Astrocyte (in vitro differentiated cells and primary cell): Measurements from ENCODE around the gene CIT. TPM values are rescaled to one million over a fixed set of nuclear protein-coding genes. Genes with fewer than 3 reads are reported as not detected.

ENCODE experiments used
- DNase-seq: peaks from one replicate; pipeline ENCODE4 v3.0.0-alpha.2; 2010; ENCODE audit warnings: low read depth
- FAIRE-seq: peaks from 2 replicates; lab custom pipeline; 2011; peaks lifted over from hg19 to GRCh38; lab: Jason Lieb, UNC
- H2AFZ ChIP-seq: 2 replicates; pipeline ENCODE4 v1.6.0; 2012; ENCODE audit warnings: low read depth, low read length, inconsistent platforms
- H3K27ac ChIP-seq: 2 replicates; pipeline ENCODE4 v1.5.1; 2011; ENCODE audit warnings: low read depth, low read length, inconsistent platforms
- H3K27me3 ChIP-seq: 2 replicates; pipeline ENCODE4 v1.6.0; 2011; ENCODE audit warnings: low read length, inconsistent platforms; ENCODE audit not compliant: insufficient read depth
- H3K36me3 ChIP-seq: 2 replicates; pipeline ENCODE4 v1.5.1; 2011; ENCODE audit warnings: low read length, inconsistent platforms; ENCODE audit not compliant: insufficient read depth
- H3K4me1 ChIP-seq: 2 replicates; pipeline ENCODE4 v1.5.1; 2011; ENCODE audit warnings: low read length, inconsistent platforms; ENCODE audit not compliant: insufficient read depth
- H3K4me2 ChIP-seq: 2 replicates; pipeline ENCODE4 v1.6.0; 2012; ENCODE audit warnings: low read length, inconsistent platforms
- H3K4me3 ChIP-seq: 2 replicates; pipeline ENCODE4 v1.5.1; 2011; ENCODE audit warnings: low read depth, mild to moderate bottlenecking, low read length, inconsistent platforms; ENCODE audit not compliant: insufficient read depth
- H3K79me2 ChIP-seq: 2 replicates; pipeline ENCODE4 v1.6.0; 2012; ENCODE audit warnings: mild to moderate bottlenecking, low read length, inconsistent platforms; ENCODE audit not compliant: insufficient read depth
- H3K9ac ChIP-seq: 2 replicates; pipeline ENCODE4 v1.6.0; 2012; ENCODE audit warnings: mild to moderate bottlenecking, low read length, inconsistent platforms
- H3K9me3 ChIP-seq: 2 replicates; pipeline ENCODE4 v1.5.1; 2012; ENCODE audit warnings: low read depth, mild to moderate bottlenecking, low read length, inconsistent platforms; ENCODE audit not compliant: insufficient read depth
- H4K20me1 ChIP-seq: 2 replicates; pipeline ENCODE4 v1.6.0; 2012; ENCODE audit warnings: low read length, inconsistent platforms; ENCODE audit not compliant: insufficient read depth
- H3K27ac Mint-ChIP-seq: one replicate; pipeline ENCODE4 v1.8.0; 2021; ENCODE audit warnings: mild to moderate bottlenecking, mixed read lengths; ENCODE audit not compliant: unreplicated experiment
- H3K27me3 Mint-ChIP-seq: one replicate; pipeline ENCODE4 v1.8.0; 2021; ENCODE audit warnings: low read depth, mixed read lengths; ENCODE audit not compliant: unreplicated experiment
- H3K36me3 Mint-ChIP-seq: one replicate; pipeline ENCODE4 v1.8.0; 2021; ENCODE audit warnings: low read depth, mixed read lengths; ENCODE audit not compliant: unreplicated experiment
- H3K4me1 Mint-ChIP-seq: one replicate; pipeline ENCODE4 v1.8.0; 2021; ENCODE audit warnings: low read depth, mixed read lengths; ENCODE audit not compliant: unreplicated experiment
- H3K4me3 Mint-ChIP-seq: one replicate; pipeline ENCODE4 v1.8.0; 2021; ENCODE audit warnings: mild to moderate bottlenecking, moderate library complexity, mixed read lengths; ENCODE audit not compliant: unreplicated experiment
- H3K9me3 Mint-ChIP-seq: one replicate; pipeline ENCODE4 v1.8.0; 2021; ENCODE audit warnings: mild to moderate bottlenecking, mixed read lengths; ENCODE audit not compliant: unreplicated experiment
- CTCF ChIP-seq: IDR thresholded peaks from 2 replicates; pipeline ENCODE4 v1.5.1; 2011; ENCODE audit warnings: low read depth, mild to moderate bottlenecking, inconsistent platforms, low read length, moderate library complexity; ENCODE audit not compliant: insufficient read depth
- EZH2 ChIP-seq: IDR thresholded peaks from 2 replicates; pipeline ENCODE4 v1.6.1; 2012; ENCODE audit warnings: mild to moderate bottlenecking, low read length, inconsistent platforms; ENCODE audit not compliant: insufficient read depth
- total RNA-seq: library from RNA; stranded (reverse); gene quantifications from 2 replicates; pipeline ENCODE4 v1.2.1, GENCODE V29; 2021

The CIT gene
- total RNA-seq, 1 donor from 2014 or later = 4.5 TPM

DNA sequence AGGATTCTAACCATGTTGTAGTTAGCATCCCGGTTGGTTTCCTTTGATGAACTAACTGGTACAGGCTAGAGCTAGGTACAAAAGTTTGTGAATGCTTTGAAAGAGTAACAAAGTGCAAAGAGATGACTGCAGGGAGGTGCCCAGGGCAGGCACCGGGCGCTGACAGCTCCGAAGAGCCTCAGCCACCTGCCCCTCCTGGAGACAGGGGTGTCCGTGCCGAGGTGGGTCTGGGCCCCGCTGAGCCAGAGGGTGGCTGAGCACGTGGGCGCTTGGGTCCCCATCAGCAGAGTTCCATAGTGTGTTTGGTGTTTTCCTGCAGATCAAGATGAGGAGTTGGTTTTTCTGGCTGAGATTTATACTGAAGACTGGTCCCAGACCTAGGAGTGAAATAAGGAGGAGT is 189.2 kb downstream of the CIT start:
- Histone ChIP-seq H3K4me2 (no peak overlapping the region), H3K36me3 (no peaks in the 10 kb centered on the region), H2AFZ (no peak overlapping the region), H3K79me2 (no peaks in the 10 kb centered on the region), H3K4me1 (peaks cover 6% of the 10 kb centered on the region), H3K9ac (no peak overlapping the region), H4K20me1 (no peaks in the 10 kb centered on the region), H3K27me3 (no peaks in the 10 kb centered on the region), H3K9me3 (no peaks in the 10 kb centered on the region), H3K4me3 (no peak overlapping the region), H3K27ac (no peak overlapping the region)
- Mint-ChIP-seq H3K9me3 (peaks cover 2% of the 10 kb centered on the region), H3K4me1 (no peaks in the 10 kb centered on the region), H3K27me3 (no peaks in the 10 kb centered on the region), H3K36me3 (peaks cover 2% of the 10 kb centered on the region), H3K27ac (no peak overlapping the region), H3K4me3 (no peak overlapping the region)
- FAIRE-seq = no peak
- no peak for DNase-seq
- no peak for TF ChIP-seq EZH2
- TF ChIP-seq CTCF = no peak

GRCh38 chr12:119687406-119687805 is 189.7 kb downstream of the CIT start:
- Mint-ChIP-seq H3K4me3 (no peak overlapping the region), H3K9me3 (peaks cover 2% of the 10 kb centered on the region), H3K27ac (no peak overlapping the region), H3K36me3 (peaks cover 2% of the 10 kb centered on the region), H3K27me3 (no peaks in the 10 kb centered on the region), H3K4me1 (no peaks in the 10 kb centered on the region)
- no peak for DNase-seq
- no peak overlapping the region for H3K4me3 ChIP-seq
- H3K27me3 ChIP-seq = no peaks in the 10 kb centered on the region
- no peak for FAIRE-seq
- H3K36me3 ChIP-seq = no peaks in the 10 kb centered on the region
- TF ChIP-seq CTCF (no peak), EZH2 (no peak)
- no peaks in the 10 kb centered on the region for H3K79me2 ChIP-seq
- H4K20me1 ChIP-seq = no peaks in the 10 kb centered on the region
- H3K9me3 ChIP-seq = no peaks in the 10 kb centered on the region
- no peak overlapping the region for H3K9ac ChIP-seq
- no peak overlapping the region for H3K27ac ChIP-seq
- no peak overlapping the region for H3K4me2 ChIP-seq
- H2AFZ ChIP-seq = no peak overlapping the region
- peaks cover 5% of the 10 kb centered on the region for H3K4me1 ChIP-seq

GRCh38 chr12:119686776-119687175 is 190.3 kb downstream of the CIT start:
- Histone ChIP-seq H3K27ac (no peak overlapping the region), H3K4me1 (peaks cover 5% of the 10 kb centered on the region), H3K9me3 (no peaks in the 10 kb centered on the region), H3K36me3 (peaks cover 5% of the 10 kb centered on the region), H2AFZ (no peak overlapping the region), H3K9ac (no peak overlapping the region), H3K79me2 (no peaks in the 10 kb centered on the region), H3K27me3 (no peaks in the 10 kb centered on the region), H4K20me1 (no peaks in the 10 kb centered on the region), H3K4me2 (no peak overlapping the region), H3K4me3 (no peak overlapping the region)
- no peaks in the 10 kb centered on the region for H3K27me3 Mint-ChIP-seq
- H3K36me3 Mint-ChIP-seq = peaks cover 2% of the 10 kb centered on the region
- TF ChIP-seq CTCF = no peak
- TF ChIP-seq EZH2 = no peak
- FAIRE-seq = no peak
- H3K27ac Mint-ChIP-seq = no peak overlapping the region
- H3K4me1 Mint-ChIP-seq = no peaks in the 10 kb centered on the region
- no peak for DNase-seq
- H3K9me3 Mint-ChIP-seq = peaks cover 2% of the 10 kb centered on the region
- no peak overlapping the region for H3K4me3 Mint-ChIP-seq
